K562 treated with DMSO at 1 percent for 24 hours (cell line): ENCODE results near the gene ZNF714. TPM values are rescaled to one million over a fixed set of nuclear protein-coding genes. Genes with fewer than 3 reads are reported as not detected.

Source experiments
- total RNA-seq: library from RNA; unstranded; fragments of 300-600 nt; gene quantifications from 2 replicates; pipeline ENCODE4 v1.2.3, GENCODE V29; 2022; ENCODE audit warnings: low read depth; ENCODE audit not compliant: insufficient read depth

Gene ZNF714
- 8.1 and 10.5 TPM in 2 replicates for total RNA-seq

GRCh38 chr19:21082011-21082975, at the start of gene ZNF714:
ZNF714 (plus strand) TSS chr19:21082203; CDS start chr19:21098269, 16,066 bp downstream.

GRCh38 chr19:21141787-21142464, 59.9 kb downstream of the ZNF714 start, which contains the start of gene ZNF431:
ZNF431 (plus strand) TSS chr19:21142040; CDS start chr19:21142184, 144 bp downstream.

Other genes starting within 250 kb of the ZNF714 start
- gene ZNF85, start 159.0 kb upstream of the ZNF714 start, total RNA-seq: 0.69 and 1.7 TPM in 2 replicates
- 2.1 and 3.6 TPM in 2 replicates for gene ZNF430, start 61.5 kb upstream of the ZNF714 start, total RNA-seq
- 5.9 and 9.0 TPM in 2 replicates for gene ZNF431, start 59.8 kb downstream of the ZNF714 start, total RNA-seq
- 1.1 and 2.7 TPM in 2 replicates for gene ZNF708, start 247.2 kb downstream of the ZNF714 start, total RNA-seq